ENCODE data around the gene RPS10.

DNA sequence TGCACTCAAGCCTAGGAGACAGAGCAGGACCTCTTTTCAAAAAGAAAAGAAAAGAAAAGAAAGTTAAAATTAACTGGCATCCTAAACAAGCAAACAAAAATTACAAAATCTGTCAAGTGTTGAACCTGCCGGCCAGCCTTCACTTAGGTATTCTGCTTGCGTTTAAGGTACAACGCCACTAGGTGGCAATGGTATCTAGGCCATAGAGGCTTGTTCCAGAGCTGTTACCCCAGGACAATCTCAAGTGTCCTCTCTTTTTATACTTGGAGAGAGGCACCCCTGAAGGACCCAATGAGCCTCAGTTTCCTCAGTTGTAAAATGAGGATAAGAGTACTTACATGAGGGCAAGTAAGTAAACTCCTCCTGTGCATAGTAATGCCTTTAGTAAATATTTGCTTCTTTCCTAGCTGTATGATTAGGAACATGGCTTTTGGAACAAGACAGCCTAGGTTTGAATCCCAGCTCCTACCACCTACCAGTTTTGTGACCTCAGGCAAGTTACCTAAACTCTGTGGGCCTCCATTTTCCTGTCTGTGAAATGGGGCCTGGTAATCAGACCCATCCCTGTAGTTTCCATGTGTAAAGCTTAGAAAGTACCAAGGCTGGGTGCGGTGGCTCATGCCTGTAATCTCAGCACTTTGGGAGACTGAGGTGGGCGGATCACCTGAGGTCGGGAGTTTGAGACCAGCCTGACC is 34.2 kb upstream of the RPS10 start:
- TF ChIP-seq POLR2A (IDR thresholded peaks at IDR 0.05; ENCODE audit: low read length) (no peak), GATA1 (IDR thresholded peaks at IDR 0.05; ENCODE audit: low read depth, low read length) (no peak)

Measured in erythroblast (primary cell).